Stimulated activated CD8-positive, alpha-beta memory T cell treated with anti-CD3 and anti-CD28 coated beads, Interleukin-7, amount 100 ng/mL, for 48 hours (primary cell): ENCODE results near the gene ABCA2.
A peak's percentile ranks its signal among the peaks of the same experiment; 100 is the strongest.

Source experiments
- DNase-seq, 2 donors: peaks; one replicate each; pipeline ENCODE4 v3.0.0-alpha.2; 2020; ENCODE audit warnings: low read depth in 1 of 2; ENCODE audit errors: extremely low read depth in 1 of 2

The ABCA2 gene

DNA sequence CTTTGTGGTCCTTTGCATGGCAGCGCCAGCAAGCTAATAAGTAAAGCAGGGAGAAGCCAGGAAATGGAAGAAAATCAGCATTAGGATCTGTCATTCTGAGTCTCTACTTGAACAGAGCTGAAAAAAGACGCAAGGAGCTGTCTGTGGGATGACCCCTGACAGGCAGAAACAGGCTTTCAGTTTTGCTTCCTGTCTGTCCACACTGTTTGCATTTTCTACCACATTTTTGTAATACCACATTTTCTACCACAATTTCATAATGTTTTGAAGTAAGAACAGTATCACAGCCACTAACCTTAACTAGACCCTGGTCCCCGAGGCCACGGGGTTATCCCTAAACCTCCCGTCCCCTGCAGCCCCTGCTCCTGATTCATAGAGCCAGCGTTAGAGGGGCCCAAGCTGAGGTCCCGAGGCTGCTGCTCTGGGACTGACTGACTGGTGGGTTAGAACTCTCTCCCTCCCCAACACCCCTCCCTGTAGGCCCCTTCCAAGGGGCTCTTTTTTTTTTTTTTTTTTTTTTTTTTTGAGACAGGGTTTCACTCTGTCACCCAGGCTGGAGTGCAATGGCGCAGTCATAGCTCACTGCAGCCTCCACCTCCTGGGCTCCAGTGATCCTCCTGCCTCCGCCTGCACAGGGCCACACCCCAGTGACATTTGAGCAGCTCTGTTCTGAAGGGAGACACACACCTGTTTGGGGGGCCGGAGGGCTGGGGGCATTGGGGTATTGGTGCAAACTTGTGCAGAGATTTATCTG lies 27.7 kb downstream of the ABCA2 start:
- peak in 1 of 2 donors; percentile 42 for DNase-seq

DNA sequence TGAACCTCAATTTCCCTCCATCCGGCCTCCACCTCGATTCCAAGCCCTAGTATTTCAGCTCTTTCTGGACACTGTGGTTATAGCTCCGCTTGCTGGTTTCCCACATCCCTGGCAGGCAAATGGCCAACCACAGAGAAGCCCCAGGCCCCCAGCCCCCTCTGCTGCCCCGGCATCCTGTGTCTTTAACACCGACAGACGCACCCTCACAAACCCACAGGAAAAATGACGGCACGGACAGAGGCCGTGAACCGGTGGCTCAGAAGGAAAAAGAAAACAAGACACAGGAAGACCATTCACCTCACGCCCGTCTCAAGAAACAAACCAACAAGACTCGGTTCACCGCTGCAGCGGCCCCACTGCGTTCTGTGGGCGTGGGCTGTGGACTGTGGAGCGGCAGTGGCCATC lies 30.2 kb downstream of the ABCA2 start:
- DNase-seq, result no peak

DNA sequence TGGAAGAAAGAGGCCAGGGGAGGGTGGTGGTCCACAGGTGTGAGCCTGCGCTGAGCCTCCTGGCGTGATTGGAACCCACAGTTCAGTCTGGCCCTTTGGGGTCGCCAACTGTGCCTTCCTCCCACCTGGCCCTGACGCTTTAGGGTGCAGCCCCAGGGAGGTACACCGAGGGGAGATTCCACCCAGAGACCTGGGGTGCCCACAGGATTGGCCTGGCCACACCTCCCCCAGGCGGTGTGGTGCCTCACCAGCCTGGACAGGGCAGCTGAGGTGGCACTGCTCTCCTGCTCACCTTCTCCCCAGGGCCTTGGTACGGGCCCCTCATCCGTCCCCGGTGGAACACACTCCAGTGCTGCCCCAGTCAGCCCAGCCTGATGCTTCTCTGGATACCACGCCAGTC lies 30.7 kb downstream of the ABCA2 start:
- no peak for DNase-seq

DNA sequence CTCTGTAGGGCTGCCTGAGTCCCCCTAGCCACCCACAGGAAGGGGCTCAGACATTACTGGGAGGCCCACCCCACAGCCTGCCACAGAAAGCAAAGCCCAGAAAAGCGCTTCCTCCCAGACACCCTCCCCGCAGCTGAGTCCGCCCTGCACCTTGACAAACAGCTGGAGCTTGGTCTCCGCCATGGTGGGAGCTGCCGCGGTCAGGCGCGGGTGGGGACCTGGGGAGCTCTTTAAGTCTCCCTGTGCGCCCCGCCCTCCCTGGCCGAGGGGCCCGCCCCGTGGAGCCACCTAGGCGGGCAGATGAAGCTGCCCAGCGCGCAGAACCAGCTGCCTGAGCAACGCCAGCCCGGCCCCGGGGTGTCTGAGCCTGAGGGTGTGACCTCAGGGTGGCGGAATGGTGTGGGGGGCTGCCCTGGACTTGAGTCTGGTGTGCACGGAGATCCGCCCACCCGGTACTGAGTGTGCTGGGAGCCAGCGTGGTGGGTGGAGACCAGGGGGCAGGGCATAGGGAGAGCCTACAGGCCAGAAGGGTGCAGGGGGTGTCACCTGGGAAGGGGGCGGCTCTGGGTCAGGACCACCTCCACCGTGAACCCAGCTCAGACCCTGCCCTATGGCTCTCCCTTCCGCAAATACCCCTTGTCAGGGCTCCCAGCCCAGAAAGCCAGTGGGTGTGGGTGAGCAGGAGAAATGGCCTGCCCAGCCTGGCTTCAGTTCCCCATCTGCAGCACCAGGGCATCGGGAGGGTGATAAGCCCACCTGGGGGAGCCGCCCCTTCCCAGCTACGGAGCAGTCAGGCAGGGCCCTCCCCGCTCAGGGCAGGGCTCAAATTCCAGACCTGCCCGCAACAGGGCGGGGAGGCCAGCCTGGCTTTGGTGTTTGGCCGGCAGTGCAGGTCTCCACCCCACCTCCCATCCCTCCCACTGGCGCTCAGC lies 31.4 kb downstream of the ABCA2 start, which contains the start of gene CLIC3:
Gene CLIC3, minus strand, starts transcription at position 208 of the 932 bp plus-strand sequence. Its CDS starts 25 bp downstream, at position 183.
- DNase-seq, result no peak

DNA sequence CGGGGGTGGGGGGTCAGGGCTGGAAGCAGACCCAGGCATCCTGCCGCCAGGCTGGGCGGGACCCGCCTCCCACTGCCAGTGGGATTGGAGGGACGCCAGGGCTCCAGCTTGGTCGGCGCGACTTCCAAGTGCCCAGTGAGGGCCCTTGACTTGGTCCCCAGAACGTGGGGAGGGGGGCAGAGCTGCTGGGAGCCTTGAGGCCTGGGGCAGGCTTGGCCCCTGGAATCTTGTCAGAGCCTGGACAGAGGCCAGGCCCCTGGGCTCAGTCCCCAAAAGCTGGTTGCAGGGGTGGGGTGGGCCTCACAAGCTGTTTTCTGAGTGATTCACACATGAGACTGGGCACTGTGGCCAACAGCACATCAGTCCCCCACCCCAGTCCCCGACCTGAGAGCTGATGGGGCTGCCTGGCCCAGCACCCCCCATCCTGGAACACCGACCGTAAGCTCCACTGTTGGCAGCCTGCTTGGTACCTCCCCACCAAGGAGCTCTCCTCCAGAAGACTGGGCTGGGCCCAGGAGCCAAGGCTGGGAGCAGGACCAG lies 32.2 kb downstream of the ABCA2 start:
- DNase-seq, result no peak

DNA sequence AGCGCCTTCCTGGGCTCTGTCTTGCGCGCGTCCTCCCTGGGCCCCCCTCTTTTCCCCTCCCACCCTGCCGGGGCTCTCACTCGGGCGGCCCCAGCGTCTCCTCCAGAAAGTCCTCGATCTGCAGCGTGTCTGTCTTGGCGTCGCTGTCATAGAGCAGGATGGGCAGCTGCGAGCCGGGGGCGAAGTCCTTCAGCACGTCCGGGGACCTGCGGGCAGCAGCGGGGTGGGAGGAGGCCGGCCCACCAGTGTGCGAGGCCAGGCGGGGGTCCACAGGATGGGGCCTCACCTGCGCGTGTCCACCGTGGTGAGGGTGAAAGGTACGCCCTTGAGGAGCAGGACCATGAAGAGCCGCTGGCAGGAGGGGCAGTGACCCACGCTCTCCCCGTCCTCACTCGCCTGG lies 32.7 kb downstream of the ABCA2 start:
- no peak for DNase-seq

DNA sequence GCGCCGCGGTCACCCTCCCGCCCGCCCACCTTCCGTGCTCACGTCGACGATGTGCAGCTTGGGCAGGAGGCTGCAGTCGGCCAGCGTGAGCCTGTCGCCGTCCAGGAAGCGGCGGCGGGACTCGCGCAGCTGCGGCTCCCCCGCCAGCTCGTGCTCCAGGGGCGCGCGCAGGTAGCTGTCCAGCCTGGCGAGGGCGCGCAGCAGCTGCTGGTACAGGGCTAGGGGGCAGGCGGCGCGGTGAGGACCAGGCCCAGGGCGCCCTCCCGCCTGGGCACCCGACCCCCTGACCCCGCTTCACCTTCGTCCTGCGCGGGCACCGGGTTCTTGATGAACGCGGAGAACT lies 33.2 kb downstream of the ABCA2 start:
- no peak for DNase-seq

DNA sequence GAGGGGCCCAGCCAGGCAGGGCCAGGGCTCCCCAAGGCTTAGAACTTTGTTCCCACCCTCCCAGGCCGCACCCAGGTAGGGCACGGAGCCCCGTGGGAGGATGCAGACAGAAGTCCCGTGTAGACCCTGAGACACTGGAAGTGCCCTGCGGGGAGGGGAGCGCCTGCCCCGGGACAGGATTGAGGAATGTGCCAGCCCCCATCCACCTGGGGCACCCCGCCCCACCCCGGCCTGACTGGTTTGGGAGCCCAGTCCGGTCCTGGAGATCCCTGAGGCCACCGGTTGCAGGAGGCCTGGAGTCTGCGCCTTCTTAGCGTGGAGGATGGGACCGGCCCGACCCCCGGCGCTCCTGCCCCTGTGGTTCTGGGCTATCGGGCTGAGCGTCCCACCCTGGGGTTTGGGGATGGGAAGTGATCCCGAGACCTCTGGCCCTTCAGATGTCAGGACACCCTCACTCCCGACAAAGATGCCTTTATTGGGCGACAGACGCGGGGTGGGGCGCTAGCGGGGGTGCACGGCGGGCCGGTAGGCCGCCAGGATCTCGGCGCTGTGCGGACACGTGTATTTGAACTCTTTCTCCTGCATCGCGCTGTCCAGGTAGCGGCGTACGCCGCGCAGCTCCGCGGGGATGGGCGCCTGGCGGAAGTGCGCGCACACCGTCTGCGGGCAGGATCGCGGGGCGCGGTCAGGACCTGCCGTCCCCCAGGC lies 33.7 kb downstream of the ABCA2 start:
- DNase-seq, result no peak

DNA sequence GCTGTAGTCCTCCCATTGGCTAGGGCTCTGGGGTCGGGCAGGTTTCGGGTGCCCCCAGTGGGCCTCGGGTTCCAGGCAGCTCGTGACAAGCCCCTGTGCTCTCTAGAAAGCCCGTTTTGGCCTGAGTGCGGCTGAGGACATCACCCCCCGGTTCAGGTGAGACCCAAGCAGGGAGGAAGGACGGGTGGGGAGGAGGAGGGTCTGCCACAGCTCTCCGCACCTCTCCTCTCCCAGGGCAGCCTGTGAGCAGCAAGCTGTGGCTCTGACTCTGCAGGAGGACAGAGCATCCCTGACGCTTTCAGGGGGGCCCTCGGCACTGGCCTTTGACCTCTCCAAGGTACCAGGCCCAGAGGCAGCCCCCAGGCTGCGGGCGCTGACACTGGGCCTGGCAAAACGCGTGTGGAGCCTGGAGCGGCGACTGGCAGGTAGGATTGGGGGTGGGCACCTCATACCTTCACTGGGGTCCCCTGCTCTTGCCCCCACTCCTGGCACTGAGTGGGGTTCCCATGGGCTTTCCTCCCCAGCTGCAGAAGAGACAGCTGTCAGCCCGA lies 35.1 kb downstream of the ABCA2 start:
- DNase-seq, result no peak

DNA sequence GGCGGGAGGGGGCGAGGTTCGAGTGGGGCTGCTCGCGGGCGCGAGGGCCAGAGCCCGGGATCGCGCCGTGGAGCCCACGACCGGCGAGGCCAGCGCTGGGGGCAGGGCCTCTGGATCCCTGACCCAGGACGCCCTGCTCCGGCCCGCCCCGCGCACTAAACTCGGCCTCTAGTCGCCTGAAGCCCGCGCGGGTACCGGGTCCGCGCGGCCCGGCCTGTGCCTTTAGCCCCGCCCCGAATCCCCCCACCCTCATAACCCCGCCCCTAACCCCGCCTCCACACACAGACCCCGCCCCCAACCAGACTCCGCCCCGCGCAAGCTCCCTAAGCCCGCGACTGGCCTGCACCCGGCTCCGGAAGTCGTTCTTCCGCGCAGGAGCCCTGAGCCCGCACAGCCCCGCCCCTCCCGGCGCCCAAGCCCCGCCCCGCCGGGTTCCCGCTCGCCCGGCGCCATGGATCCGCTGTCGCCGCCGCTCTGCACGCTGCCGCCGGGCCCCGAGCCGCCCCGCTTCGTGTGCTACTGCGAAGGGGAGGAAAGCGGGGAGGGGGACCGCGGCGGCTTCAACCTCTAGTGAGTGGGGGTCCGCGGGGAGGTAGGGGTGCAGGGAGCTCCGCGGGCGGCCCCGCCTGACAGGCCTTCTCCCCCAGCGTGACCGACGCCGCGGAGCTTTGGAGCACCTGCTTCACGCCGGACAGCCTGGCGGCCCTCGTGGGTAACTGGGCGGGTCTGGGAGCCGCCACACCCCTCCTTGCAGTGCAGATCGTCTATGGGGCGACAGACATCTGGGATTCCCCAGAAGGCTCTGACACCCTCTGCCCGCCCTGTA lies 35.8 kb downstream of the ABCA2 start, which contains the start of gene PAXX:
Gene PAXX, plus strand, starts transcription at position 430 of the 826 bp plus-strand sequence. Its CDS starts 22 bp downstream, at position 452.
- peak; percentile 86 for DNase-seq

DNA sequence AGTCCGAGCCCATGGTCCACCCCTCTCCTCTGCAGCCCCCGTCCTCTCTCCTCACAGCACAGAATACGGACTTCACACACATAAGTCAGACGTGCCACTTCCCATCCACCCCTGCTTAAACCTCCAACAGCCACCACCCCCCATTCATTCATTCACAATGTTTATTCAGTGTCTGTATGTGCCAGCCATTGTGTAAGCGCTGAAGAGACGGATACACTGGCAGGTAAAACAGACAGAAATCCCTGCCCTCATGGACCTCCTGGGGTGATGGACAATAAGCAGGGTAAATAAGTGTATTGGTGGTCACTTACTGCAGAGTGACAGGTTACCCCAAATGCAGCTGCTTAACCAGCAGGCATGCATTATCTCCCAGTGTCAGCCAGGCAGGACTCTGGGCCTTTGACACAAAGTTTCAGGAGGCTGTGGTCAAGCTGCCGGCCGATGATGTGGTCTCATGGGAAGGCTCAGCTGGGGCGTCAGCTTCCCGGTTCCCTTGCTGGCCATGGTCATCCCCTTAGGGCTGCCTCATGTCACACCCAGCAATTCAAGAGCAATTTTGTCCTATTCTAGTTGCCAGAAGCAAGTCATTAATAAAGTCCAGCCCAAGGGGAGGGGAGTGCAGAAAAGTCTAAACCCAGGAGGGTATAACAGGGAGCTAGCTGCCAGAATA lies 37.7 kb downstream of the ABCA2 start:
- DNase-seq, result no peak

DNA sequence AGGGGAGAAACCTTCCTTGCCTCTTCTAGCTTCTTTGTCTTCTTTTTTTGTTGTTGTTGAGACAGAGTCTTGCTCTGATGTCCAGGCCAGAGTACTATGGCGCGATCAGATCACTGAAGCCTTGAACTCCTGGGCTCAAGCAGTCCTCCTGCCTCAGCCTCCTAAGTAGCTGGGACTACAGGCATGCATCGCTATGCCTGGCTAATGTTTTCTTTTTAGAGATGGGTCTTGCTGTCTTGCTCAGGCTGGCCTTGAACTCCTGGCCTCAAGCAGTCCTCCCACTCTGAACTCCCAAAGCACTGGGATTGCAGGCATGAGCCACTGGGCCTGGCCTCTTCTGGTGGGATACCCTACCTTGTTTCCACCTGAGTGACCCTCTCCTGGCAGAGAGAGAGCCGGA lies 39.2 kb downstream of the ABCA2 start:
- DNase-seq, result no peak

DNA sequence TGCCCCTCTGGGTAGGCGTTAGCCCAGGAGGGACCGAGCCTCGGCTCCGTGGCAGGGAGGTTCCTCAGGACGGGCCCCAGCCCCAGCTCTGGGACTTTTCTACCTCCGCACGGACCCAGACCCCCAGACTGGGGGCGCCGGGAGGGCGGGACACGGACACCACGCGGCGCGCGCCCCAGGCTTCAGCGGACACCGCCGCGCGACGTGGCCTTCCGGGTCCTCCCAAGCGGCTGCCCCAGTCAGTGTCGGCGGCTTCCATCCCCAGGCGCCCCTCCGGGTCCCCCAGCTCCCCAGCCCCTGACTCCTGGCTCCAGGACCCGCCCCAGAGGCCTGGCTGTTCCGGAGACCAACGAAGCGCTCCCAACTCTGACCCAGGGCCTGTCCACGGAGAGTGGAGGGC lies 42.2 kb downstream of the ABCA2 start:
- no peak for DNase-seq

DNA sequence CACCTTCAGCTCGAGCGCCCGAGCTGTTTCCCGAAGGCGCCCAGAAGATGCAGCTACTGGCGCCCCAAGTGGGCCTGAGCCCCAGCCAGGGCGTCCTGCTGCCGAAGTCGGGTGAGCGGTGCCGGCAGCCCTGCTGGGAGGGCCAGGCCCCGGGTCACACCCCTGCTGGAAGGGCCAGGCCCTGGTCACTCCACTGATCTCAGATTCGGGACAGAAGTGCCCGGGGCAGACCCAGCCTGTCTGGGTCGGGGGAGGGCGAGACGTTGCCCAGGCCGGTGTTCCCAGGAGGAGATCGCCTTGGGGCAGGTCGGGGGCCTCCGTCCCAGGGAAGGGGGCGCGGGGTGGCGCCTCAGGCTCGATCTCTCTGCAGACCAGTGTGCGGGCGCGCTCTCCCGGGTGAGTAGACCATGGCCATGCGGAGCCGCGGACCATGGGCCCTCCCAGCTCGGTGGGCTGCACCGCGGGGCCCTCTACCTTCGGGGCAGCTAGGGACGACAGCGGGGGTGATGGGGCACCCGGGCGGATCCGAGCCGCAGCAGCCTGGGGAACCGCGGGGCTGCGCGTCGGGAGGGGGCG lies 42.9 kb downstream of the ABCA2 start:
- no peak for DNase-seq

DNA sequence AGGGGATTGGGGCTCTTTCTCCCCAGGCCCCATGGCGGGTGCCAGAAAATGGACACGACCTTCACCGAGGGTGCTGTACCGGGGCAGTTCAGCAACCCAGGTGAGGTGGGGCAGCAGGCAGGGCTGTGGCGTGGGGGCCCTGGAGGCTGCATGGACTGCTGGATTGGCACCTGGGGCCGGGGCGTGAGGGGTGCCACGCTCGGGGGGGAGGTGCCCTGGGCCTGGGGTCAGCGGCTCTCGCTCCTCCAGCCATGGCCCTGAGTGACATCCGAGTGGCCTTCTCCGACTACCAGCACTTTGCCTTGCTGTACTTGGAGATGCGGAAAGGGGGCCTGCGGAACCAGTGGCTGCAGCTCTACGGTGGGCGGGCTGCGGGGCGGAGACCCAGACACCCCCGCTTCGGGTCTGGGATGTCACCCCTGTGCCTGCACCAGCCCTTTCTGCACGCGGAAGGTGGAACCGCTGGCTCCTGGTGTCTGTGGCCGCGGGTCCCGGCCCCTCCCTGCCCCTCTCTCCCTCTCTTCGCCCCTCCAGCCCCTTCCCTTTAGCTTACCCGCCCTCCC lies 43.5 kb downstream of the ABCA2 start:
- no peak for DNase-seq

DNA sequence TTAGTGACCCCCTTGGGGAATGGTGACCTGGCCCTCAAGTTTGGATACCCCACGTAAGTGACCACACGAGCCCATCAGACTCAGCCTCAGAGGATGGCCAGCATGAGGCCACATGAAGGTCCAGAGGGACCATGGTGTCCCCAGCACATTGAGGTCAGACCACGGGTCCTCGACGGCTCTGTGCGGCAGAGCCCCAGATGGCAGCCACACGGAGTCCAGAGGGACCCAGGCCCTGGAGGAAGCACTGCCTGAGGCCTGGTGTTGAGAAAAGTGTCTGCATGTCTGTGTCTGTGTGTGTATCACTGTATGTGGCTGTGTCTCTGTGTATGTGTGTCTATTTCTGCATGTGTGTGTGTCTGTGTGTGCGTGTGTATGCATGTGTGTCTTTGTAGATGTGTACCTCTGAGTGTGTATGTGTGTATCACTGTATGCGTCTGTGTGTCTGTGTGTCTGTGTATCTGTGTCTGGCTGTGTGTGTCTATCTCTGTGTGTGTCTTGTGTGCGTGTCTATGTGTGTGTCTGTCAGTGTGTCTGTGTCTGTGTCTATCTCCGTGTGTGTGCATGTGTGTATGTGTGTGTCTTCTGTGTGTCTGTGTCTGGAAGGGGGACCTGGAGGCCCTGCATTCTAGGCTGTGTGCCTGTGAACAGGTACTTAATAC lies 44.3 kb downstream of the ABCA2 start:
- no peak for DNase-seq

DNA sequence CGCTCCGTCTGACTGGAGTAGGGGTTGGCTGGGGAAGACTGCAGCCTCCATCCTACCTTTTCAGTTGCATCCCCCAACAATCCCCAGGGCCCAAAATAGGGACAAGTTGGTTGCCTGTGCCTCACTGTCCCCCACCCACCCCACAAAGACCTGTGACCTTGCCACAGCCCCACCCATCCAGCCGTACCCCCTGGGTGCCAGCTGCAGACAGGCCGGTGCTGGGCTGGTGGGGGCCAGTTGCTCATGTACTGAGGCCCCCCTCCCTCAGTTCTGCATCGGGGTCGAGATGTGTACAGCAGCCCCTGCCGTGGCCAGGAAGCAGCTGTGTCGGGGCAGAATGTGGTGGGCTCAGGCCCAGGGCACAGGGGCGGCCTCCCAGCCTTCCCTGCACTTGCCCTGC lies 44.9 kb downstream of the ABCA2 start:
- DNase-seq, result no peak
